Left ventricle myocardium inferior (tissue), 1 donor: ENCODE results near the gene RILP. TPM values are rescaled to one million over a fixed set of nuclear protein-coding genes. Genes with fewer than 3 reads are reported as not detected.
A peak's percentile ranks its signal among the peaks of the same experiment; 100 is the strongest.
"Not testable (repeated sequence)": the region's sequence is repeated elsewhere in the genome, so short reads cannot be mapped to it uniquely, and the experiment has no call there.

ENCODE experiments used
- DNase-seq: peaks from one replicate; pipeline ENCODE4 v3.0.0-alpha.2; 2020
- H3K27ac ChIP-seq: fragments of 200-600 bp; replicated peaks from 2 replicates; pipeline ENCODE4 v1.8.0; 2021
- H3K27me3 ChIP-seq: fragments of 200-600 bp; 2 replicates; pipeline ENCODE4 v1.8.0; 2021; ENCODE audit warnings: low read depth
- H3K36me3 ChIP-seq: fragments of 200-600 bp; 2 replicates; pipeline ENCODE4 v1.8.0; 2021
- H3K4me1 ChIP-seq: fragments of 200-600 bp; 2 replicates; pipeline ENCODE4 v1.8.0; 2021
- H3K4me3 ChIP-seq: fragments of 200-600 bp; 2 replicates; pipeline ENCODE4 v1.8.0; 2021; ENCODE audit warnings: mild to moderate bottlenecking, moderate library complexity
- H3K9me3 ChIP-seq: fragments of 200-600 bp; replicated peaks from 2 replicates; pipeline ENCODE4 v1.8.0; 2021
- CTCF ChIP-seq: fragments of 200-600 bp; IDR thresholded peaks from 2 replicates; pipeline ENCODE4 v1.8.0; 2021; ENCODE audit warnings: antibody characterized with exemption, mild to moderate bottlenecking, borderline replicate concordance
- intact Hi-C: fragments of 100-400 bp; cut with micrococcal nuclease; formaldehyde crosslinking; loops from one replicate; pipeline ENCODE4 v1.11.0; 2022
- long read RNA-seq: library from polyadenylated mRNA; unstranded; transcript quantifications from one replicate; pipeline ENCODE4 v2.0.0, GENCODE V29; 2021
- total RNA-seq: library from RNA; stranded (reverse); fragmentation: NEBNext Ultra II Directional; extraction: Animal tissue kit (Norgen Biotek cat#: 25700); gene quantifications from one replicate; pipeline ENCODE4 v1.2.1, GENCODE V29; 2021
- donor health status: DM: no; HTN: yes; CAD: no; lungs with severe emphysema.

Gene RILP
- total RNA-seq = 81.7 TPM
- long read RNA-seq, transcript RILP-201 (8 exons, 1,771 nt) = major isoform, 175 of 260 reads
- long read RNA-seq, partial matches to known transcripts = 17 of 260 reads
- long read RNA-seq, other reads (novel, unspliced or antisense) = 63 of 260 reads

- H3K36me3 ChIP-seq = peaks cover 61% of the 10 kb centered on the region
- H3K4me1 ChIP-seq = peaks cover 57% of the 10 kb centered on the region
- intact Hi-C loops = no loop called here
- peak within 1 kb of the TSS; percentile 95 for H3K4me3 ChIP-seq
- peak within 1 kb of the TSS; percentile 100 for H3K27ac ChIP-seq
- peak; percentile 87 for DNase-seq
- no peaks in the 10 kb centered on the region for H3K9me3 ChIP-seq
- no peaks in the 10 kb centered on the region for H3K27me3 ChIP-seq
- no peak for TF ChIP-seq CTCF
Measured at GRCh38 chr17:1649844-1650501, at the start of gene RILP. TSS of gene RILP (minus strand) at chr17:1649866. CDS start at chr17:1649804, 62 bp downstream.

DNA sequence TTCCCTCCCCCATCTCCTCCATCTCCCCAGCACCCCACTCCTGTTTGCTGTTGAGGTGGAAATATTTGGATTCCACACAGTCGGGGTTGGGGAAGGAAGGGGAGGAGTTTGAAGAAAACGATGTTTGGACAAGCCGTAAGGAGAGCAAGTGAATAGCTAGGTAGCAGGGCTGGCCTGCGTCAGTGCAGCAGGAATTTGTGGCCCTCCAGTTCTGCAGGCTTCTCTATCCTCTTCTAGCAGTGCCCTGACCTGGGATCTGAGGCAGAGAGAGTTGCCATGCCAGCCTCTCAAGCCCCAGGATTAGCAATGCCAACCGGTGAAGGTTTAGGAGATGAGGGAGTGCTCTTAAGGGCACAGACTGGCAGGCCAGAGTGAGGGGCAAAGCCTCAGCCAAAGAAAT is 48.0 kb upstream of the RILP start:
- no peak overlapping the region for H3K4me3 ChIP-seq
- H3K36me3 ChIP-seq = no peaks in the 10 kb centered on the region
- no peaks in the 10 kb centered on the region for H3K4me1 ChIP-seq
- intact Hi-C loops = no loop called here
- H3K9me3 ChIP-seq = no peaks in the 10 kb centered on the region
- H3K27me3 ChIP-seq = no peaks in the 10 kb centered on the region
- H3K27ac ChIP-seq = no peak overlapping the region
- no peak for DNase-seq
- no peak for TF ChIP-seq CTCF

GRCh38 chr17:1695365-1695764 is 45.7 kb upstream of the RILP start:
- H3K4me3 ChIP-seq = no peak overlapping the region
- no peak for DNase-seq
- H3K9me3 ChIP-seq = no peaks in the 10 kb centered on the region
- TF ChIP-seq CTCF = no peak
- H3K36me3 ChIP-seq = no peaks in the 10 kb centered on the region
- no peaks in the 10 kb centered on the region for H3K4me1 ChIP-seq
- intact Hi-C loops = no loop called here
- H3K27me3 ChIP-seq = no peaks in the 10 kb centered on the region
- no peak overlapping the region for H3K27ac ChIP-seq

DNA sequence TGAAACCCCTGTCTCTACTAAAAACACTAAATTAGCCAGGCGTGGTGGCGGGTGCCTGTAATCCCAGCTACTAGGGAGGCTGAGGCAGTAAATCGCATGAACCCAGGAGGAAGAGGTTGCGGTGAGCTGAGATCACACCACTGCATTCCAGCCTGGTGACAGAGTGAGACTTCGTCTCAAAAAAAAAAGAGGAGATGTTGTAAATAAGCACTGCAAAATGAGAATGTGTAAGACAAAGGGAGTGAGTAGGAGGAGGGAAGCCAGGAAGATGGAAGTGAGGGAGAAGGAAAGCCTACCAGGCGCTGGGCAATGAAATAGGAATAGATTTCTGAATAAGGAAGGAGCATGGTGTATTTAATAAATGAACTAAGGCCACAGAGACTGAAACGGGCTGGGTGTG is 43.7 kb upstream of the RILP start:
- intact Hi-C loops = no loop called here

GRCh38 chr17:1690544-1691221 is 41.0 kb upstream of the RILP start:
- no peak overlapping the region for H3K4me3 ChIP-seq
- no peak overlapping the region for H3K27ac ChIP-seq
- H3K9me3 ChIP-seq = no peaks in the 10 kb centered on the region
- DNase-seq = no peak
- no peaks in the 10 kb centered on the region for H3K36me3 ChIP-seq
- H3K4me1 ChIP-seq = no peaks in the 10 kb centered on the region
- no peak for TF ChIP-seq CTCF
- intact Hi-C loops = no loop called here
- no peaks in the 10 kb centered on the region for H3K27me3 ChIP-seq

More for the DNA sequence above, 43.7 kb upstream of the RILP start:
- Histone ChIP-seq H3K27ac (no peak overlapping the region), H3K4me1 (no peaks in the 10 kb centered on the region), H3K9me3 (no peaks in the 10 kb centered on the region), H3K27me3 (no peaks in the 10 kb centered on the region), H3K36me3 (no peaks in the 10 kb centered on the region), H3K4me3 (no peak overlapping the region)
- no peak for DNase-seq
- TF ChIP-seq CTCF = no peak

GRCh38 chr17:1688405-1688804 is 38.7 kb upstream of the RILP start:
- H3K4me3 ChIP-seq, intact Hi-C loops: not testable (repeated sequence)

More at GRCh38 chr17:1688405-1688804, 38.7 kb upstream of the RILP start:
- H3K4me1 ChIP-seq = peaks cover 18% of the 10 kb centered on the region
- DNase-seq, H3K27ac ChIP-seq, H3K36me3 ChIP-seq, H3K9me3 ChIP-seq, H3K27me3 ChIP-seq: not testable (repeated sequence)
